HG03103 (cell line): Measurements from ENCODE around the gene RINL.

ENCODE experiments used
- ATAC-seq: cut with Tn5 transposase; IDR thresholded peaks from one replicate; pipeline ENCODE4 v1.9.1; 2021; ENCODE audit warnings: low read depth; ENCODE audit not compliant: unreplicated experiment

RINL gene, protein sequence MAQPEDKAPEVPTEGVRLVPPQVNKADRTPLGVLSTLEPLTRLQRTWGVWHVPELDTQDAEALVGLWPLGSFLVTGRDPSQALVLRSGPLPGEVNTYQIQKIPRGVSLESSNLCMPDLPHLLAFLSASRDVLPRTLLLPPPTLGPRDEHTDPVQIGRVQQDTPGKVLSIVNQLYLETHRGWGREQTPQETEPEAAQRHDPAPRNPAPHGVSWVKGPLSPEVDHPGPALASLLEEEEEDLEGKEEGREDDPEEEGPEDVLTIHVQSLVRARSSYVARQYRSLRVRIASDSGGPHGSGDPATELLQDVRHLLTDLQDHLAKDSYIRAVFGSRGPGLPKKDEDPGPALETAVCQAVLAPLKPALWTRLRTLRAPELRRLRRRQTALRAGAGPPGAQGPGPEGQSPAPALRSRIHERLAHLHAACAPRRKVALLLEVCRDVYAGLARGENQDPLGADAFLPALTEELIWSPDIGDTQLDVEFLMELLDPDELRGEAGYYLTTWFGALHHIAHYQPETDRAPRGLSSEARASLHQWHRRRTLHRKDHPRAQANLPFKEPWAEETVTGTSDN

DNA sequence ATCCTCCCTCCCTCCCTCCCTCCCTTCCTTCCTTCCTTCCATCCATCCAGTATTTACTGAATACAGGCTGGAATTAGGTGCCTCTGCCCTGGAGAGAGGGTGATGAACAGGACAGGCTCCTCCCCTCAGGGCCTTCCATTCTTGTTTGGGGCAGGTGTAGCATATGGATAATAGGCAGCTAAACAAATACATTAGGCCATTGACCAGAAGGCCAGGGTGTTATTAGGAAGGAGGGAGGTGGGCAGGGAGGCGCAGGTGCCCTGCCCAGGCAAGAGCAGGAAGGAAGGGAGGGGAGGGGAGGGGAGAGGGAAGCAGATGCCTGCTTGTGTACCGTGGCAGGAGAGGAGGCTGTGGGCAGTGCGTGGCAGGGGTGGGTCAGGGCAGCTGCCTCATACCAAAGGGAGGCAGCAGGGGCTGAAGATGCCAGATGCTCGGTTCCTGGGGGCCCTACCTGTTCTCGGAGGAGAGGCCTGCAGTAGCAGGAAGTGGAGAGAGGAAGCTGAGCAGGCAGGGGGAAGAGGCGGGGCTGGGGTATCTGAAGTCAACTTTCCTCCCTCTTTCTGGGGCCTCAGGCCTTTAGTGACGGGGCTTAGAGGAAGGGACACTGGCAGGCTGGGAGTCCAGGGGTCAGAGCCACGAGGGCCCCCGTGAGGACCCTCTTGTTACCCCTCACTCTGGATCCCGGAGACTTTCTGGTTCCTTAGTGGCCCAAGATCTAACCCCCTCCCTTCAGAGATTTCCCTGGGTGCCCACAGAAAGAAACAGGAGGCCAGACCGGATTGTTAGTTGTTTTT, at the start of gene RINL:
Gene RINL (minus strand): TSS at position 495 of the 794 bp plus-strand sequence. CDS start 1,533 bp downstream, outside the sequence.
- ATAC-seq: no peak

DNA sequence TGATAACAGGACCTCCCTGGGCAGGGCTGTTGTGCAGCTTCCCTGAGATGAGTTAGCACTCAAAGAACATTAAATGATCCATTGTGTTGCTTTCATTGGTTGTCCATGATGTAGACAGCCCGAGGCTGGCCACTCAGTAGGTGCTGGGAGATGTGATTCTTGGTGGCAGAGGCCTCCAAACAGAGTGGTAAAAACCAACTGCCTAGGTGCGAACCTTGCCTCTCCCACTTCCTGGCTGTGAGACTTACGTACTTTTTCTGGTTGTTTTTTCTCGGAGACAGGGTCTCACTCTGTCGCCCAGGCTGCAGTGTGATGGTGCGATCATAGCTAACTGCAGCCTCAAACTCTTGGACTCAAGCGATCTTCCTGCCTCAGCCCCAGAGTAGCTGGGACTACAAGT, 46.3 kb upstream of the RINL start:
- ATAC-seq: no peak

DNA sequence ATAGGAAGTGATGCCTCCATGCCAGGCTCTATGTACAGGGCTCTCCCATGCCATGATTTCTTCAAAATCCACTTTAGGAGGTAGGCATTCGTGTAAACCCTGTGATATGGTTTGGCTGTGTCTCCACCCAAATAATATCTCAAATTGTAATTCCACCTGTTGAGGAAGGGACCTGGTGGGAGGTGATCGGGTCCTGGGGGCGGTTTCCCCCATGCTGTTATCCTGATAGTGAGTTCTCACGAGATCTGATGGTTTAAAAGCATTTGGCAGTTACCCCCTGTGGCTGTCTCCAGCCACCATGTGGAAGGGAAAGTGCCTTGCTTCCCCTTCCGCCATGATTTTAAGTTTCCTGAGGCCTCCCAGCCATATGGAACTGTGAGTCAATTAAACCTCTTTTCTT, 44.4 kb upstream of the RINL start:
- ATAC-seq: no peak

DNA sequence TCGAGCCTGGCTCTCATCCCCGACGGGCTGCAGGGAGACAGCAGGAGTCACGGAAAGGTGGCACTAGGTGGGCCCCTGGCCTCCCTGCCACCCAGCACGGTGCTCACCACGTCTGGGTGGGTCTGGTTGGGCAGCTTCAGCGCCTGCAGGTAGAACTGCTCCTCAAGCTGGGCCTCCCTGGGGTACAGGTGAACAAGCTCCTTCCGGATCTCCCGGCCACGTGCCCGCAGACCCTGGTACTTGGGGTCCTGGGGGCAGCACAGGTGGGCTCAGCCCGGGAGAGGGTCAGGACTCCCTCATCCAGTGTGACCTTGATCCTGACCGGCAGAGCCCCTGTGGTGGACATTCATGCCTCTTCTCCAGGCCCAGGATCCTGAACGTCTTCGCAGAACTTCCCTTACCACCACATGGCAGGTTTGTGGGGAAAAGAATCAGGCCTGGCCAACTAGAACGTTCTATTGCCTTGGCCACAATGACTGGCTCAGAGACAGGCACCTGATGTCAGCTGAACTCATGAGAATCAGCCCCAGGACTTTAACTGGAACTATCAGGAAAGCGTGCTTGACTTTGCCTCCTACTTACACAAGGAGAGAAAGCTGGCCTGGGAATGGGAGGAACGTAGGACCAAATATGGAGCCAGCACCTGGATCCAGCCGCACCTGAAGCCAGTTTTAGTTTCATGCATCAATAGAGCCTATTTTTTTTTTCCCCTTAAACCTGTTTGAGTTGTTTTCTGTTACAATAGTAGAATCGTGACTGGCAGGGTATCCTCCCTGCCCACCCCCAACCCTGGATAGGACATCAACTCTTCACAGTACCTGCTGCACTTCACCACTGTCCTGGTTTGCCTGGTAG, 43.6 kb upstream of the RINL start:
- no peak for ATAC-seq

DNA sequence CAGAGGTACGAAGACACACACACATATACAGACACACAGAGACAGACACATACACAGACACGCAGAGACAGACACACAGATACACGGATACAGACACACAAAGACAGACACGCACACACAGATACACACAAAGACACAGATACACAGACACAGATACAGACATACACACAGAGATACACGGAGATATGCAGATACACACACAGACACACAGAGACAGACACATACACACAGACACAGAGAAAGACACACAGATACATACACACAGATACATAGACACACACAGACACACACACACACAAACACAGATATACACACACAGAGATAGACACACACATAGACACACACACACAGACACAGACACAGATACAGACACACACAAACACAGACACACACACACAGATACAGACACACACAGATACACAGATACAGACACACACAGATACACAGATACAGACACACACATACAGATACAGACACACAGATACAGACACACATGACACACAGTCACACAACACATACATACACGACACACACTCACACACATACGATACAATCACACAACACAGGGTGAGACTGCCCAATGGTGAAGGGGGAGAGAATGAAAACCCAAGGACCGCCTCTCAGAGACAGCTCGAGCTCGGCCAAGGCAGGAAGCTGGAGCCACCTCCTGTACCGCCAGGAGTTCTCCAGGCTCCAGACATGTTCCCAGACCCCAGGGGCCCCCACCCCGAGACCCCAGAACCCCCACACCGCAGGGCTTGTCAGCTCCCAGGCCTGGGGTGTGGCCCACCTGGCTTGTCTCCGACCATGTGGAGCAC, 42.7 kb upstream of the RINL start:
- ATAC-seq: no peak

GRCh38 chr19:38919837-38920601, 41.9 kb upstream of the RINL start:
- ATAC-seq: no peak

- ATAC-seq: no peak
Measured at GRCh38 chr19:38918526-38918925, 40.5 kb upstream of the RINL start.

GRCh38 chr19:38917921-38918491, 39.9 kb upstream of the RINL start:
- ATAC-seq: no peak

DNA sequence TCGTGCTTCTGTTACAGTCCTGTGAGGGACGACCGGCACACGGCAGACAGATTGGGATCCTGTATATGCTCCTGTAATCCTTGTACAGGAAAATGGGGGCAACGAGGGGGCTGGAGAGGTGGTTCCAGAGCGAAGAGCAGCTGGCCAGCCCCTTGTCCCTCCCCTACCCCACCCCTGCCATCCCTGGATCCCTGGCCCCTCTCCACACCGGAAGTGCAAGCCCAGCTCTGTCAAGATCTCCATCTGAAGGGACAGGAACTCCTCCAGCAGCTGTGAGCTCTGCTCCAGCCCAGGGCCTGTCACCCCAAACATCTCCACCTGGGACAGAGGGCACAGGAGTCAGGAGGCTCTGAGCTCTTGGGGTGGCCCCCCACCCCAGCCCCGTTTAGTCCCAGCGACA, 39.4 kb upstream of the RINL start:
- ATAC-seq: no peak

DNA sequence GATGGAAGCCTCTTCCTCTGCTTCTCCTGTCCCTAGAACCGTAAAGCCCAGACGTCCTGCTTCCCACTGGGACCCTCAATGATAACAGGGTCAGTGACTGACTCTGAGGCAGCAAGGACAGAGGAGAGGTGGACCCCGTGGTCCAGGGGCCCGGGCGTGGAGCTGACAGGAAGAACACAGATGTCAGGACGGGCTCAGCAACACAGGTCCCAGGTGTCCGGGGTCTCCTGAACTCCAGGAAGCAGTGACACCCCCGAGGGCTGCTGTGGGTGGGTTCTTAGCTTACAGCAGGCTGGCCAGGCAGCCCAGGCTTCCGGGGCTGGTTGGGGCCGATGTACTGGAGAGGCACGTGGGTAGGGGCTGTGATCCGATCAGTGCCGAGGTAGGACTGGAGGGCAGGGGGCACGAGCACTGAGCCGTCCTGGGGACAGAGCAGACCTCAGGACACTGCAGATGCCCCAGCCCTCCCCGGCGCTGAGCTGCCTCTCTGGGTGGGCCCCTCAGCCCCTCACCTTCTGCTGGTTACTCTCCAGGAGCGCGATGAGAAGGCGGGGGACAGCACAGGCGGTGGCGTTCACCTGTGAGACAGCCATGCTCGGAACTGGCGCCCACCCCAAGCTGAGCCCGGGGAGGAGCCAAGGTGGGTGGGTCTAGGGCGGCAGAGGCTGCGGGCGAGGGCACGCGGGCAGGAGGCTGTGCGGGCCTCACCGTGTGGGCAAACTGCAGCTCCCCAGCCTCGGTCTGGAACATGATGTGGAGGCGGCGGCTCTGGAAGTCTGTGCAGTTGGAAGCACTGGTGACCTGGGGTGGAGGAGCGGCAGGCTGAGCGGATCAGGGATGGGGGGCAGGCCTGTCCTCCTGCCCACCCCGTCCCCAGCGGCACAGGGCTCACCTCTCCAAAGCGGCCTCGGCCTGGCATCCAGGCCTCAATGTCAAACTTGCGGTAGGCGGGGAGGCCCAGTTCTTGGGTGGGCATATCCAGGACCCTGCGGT, 37.5 kb upstream of the RINL start:
- ATAC-seq: no peak

DNA sequence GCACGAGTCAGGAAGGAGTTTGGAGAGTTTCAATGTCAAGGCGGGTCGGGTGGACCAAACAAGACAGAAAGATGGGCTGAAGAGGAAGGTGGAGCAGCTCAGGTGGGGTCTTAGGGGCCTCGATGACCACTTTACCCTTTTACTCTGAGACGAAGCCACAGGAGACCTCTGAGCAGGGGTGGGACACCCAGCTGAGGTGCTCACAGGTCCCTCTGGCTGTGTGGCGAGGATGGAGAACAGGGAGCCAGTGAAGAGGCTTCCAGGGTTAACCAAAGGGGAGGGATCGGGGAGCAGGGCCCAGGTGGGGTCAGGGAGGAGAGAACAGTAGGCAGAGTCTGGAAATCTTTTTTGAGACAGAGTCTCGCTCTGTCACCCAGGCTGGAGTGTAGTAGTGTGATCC, 35.9 kb upstream of the RINL start:
- no peak for ATAC-seq

DNA sequence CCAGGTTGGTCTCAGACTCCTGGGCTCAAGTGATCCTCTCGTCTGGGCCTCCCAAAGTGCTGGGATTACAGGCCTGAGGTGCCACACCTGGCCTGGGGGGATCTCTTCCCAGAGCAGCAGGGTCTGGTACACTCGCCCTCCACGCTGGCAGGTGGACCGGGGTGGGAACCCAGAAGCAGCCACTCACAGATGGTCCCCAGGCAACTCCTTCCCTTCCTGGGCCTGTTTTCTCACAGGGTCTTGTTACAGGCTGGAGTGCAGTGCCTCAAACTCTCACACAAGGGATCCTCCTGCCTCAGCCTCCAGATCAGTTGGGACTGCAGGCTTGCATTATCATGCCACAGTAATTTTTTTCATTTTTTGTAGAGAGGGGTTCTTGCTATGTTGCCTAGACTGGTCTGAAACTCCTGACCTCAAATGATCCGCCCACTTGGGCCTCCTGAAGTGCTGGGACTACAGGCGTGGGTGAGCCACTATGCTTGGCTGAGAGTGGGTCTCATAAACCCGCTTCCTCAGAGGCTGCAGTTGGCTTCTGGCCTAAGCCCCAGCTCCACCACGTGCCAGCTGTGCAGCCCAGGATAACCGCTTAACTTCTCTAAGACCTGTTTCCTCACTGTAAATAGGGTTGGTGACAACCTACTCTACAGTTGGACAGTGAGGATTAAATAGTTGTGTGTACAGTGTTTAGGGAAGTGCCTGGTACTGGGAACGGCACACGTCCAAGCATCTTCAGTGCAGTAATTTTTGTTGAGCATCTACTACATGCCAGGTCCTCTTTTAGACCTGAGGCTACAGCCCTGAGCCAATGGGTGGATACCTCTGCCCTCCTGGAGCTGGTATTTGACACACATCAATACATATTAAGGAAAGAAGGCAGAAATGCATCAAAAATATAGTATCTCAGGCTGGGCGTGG, 34.8 kb upstream of the RINL start:
- ATAC-seq: no peak

- no peak for ATAC-seq
Measured at GRCh38 chr19:38911388-38912001, 33.4 kb upstream of the RINL start.

GRCh38 chr19:38910488-38910887, 32.4 kb upstream of the RINL start:
- ATAC-seq: no peak

DNA sequence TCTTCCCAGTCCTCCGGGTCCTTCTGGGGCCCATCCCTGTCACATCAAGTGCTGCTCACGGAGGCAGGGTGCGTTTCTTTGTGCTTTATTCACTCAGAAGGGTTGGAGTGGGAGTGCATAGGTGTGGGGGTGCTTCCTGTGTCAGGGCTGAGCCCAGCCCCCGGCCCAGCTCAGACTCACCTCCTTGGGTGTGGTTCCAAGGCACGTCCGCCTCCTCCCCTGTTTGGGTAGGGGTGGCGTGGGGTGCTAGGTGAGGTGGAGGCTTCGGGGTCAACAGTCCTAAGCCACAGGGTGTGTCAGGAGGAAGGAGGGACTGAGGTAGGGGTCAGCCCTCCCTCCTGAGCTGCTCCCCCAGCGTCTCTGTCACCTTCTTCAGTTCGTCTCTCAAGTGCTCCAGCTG, 30.8 kb upstream of the RINL start:
- ATAC-seq: no peak

- ATAC-seq: no peak
Measured at GRCh38 chr19:38907670-38908069, 29.6 kb upstream of the RINL start.
